Mesodermal cell (in vitro differentiated cells): ENCODE measurements around the gene OTUB1.
"Not testable (repeated sequence)": the region's sequence is repeated elsewhere in the genome, so short reads cannot be mapped to it uniquely, and the experiment has no call there.

Source experiments
- H3K27ac ChIP-seq: 2 replicates; pipeline ENCODE4 v1.7.0; 2013; ENCODE audit warnings: mild to moderate bottlenecking, low read depth, low read length, moderate library complexity; ENCODE audit not compliant: severe bottlenecking
- H3K36me3 ChIP-seq: 2 replicates; pipeline ENCODE4 v1.7.1; 2013; ENCODE audit warnings: mild to moderate bottlenecking, low read length, moderate library complexity; ENCODE audit not compliant: control insufficient read depth, insufficient read depth
- H3K4me1 ChIP-seq: one replicate; pipeline ENCODE4 v1.7.1; 2013; ENCODE audit warnings: mild to moderate bottlenecking, low read length; ENCODE audit not compliant: insufficient read depth, control insufficient read depth, poor library complexity, severe bottlenecking
- H3K4me3 ChIP-seq: 2 replicates; pipeline ENCODE4 v1.7.0; 2013; ENCODE audit warnings: low read length, control low read depth, mild to moderate bottlenecking; ENCODE audit not compliant: insufficient read depth, poor library complexity, severe bottlenecking; ENCODE audit errors: extremely low read depth
- H3K9me3 ChIP-seq: 2 replicates; pipeline ENCODE4 v1.7.1; 2013; ENCODE audit warnings: mild to moderate bottlenecking, low read length, moderate library complexity; ENCODE audit not compliant: control insufficient read depth
- WGBS, 2 experiments: methylation state at CpG; one replicate each; pipeline ENCODE4 v1.1.5; 2013; ENCODE audit warnings: missing lambda C conversion rate in 2 of 2; ENCODE audit not compliant: insufficient coverage in 2 of 2; 5-methylcytosine and 5-hydroxymethylcytosine counted together

OTUB1 gene

DNA sequence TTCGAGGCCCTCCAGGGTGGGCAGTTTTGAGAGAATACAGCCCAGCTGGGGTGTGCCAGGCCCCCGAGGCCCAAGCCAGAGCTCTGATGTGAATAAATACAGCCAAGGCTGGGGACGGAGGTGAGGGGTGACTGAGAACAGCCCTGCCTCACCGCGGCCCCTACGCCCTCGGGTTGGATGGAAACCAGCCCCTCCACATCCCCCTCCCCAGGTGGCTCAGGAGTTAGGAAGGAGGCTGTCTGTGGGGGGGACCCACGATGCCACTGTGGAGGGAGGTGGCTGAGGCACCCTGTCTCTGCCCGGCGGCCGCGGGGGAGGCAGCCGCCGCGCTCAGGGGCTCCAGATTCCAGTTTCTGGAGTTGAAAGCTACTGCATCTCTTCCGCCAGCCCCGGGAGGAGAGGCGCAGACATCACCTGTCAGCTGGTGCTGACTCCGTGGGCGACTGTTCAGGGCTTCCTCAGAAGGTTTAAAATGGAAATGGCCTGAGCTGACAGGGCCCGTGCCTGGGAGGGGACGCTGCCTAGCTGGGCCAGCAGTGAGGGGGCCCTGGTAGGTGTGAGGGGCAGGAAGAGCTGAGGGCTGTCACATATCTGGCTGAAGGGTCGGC is 50.9 kb downstream of the OTUB1 start:
- H3K4me1 ChIP-seq: no peaks in the 10 kb centered on the region
- WGBS, 2 experiments: 22 to 32% methylated on average over 14 to 20 of the region's 23 CpGs
- no peak overlapping the region for H3K27ac ChIP-seq
- no peaks in the 10 kb centered on the region for H3K36me3 ChIP-seq
- H3K4me3 ChIP-seq: no peak overlapping the region
- no peaks in the 10 kb centered on the region for H3K9me3 ChIP-seq

DNA sequence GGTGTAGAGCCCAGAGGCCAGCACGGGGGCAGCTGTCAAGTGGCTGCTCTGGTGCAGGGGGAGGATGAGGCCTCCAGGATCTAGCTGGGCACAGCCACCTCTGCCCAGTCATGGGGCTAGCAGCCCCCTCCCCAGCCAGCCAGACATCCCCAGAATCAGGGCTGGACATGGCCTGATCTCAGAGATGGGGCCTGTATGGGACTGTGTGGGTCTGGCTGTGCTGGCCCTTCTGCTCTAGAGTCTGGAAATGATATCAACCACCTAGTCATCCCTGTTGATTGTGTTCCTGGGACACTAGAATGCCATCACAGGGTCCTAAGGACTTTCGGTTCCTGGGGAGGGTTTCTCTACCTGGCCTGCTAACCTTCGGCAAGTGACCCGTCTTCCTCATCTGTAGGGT is 52.3 kb downstream of the OTUB1 start:
- Histone ChIP-seq H3K36me3 (no peaks in the 10 kb centered on the region), H3K9me3 (no peaks in the 10 kb centered on the region), H3K4me3 (no peak overlapping the region), H3K4me1 (no peaks in the 10 kb centered on the region), H3K27ac (no peak overlapping the region)
- 100% methylated on average over 1 to 2 of the region's 4 CpGs for WGBS, 2 experiments

DNA sequence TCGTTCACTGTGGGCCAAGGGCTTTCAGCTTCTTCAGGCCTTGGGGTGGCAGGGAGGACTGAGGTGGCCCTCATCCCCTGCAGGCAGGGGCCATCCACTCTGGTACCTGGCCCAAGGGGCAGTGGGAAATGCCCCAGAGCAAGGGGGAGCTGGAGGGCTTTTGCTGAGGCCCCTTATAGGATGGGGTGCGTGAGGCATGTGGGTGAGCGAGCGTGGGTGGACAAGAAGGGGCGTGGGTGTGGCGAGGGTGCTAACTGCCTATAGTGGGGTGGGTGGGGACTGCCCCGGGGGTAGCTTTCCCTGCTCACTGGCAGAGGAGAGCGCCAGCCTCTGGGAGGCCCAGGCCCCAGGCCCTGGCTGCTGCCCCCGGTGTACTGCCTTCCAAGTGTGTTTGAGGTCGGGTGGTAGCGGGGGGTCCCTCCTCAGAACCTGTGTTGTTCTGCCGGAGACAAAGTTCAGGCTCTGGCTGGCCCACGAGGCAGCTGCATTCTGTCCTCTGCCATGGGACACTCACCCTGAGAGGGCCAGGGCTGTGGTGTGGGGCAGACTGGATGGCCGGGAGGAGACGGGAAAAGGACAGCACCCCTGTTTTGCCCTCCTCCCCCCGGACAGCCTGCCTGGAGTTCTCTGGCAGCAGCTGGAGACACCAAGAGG is 52.9 kb downstream of the OTUB1 start:
- no peaks in the 10 kb centered on the region for H3K9me3 ChIP-seq
- no peaks in the 10 kb centered on the region for H3K36me3 ChIP-seq
- H3K4me3 ChIP-seq: no peak overlapping the region
- no peaks in the 10 kb centered on the region for H3K4me1 ChIP-seq
- no peak overlapping the region for H3K27ac ChIP-seq
- 82 to 89% methylated on average over 15 to 16 of the region's 16 CpGs for WGBS, 2 experiments

DNA sequence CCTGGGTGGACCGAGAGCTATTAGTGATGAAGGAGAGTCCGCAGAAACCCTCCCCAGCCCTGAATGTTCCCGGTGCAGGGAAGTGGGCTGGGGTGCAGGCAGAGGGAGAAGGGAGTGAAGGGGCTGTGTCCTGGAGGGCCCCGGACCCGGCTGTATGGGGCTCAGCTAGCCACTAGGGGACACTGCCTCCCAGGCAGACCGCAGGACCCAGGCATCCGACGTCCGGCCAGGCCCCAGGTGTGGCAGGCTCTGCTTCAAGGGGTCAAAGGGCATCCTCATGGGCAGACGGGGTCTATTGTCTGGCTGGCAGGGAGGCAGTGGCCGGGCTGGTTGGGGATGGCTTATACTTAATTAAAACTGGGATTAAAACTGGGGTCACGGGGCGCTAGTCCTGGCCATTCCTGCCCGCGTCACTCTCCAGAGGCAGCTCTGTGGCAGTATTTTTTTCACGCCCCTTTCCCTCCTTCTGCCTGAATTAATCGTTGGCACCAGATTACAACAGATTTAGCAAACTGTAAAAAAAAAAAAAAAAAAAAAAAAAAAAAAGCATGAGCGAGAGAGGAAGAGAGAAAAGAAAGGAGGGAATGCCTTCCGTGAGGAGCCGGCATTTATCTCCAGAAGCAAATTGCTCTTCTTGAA is 54.6 kb downstream of the OTUB1 start:
- Histone ChIP-seq H3K4me1 (no peaks in the 10 kb centered on the region), H3K36me3 (no peaks in the 10 kb centered on the region), H3K27ac (no peak overlapping the region), H3K9me3 (no peaks in the 10 kb centered on the region), H3K4me3 (no peak overlapping the region)
- WGBS, 2 experiments: 59 to 61% methylated on average over 10 to 16 of the region's 20 CpGs

DNA sequence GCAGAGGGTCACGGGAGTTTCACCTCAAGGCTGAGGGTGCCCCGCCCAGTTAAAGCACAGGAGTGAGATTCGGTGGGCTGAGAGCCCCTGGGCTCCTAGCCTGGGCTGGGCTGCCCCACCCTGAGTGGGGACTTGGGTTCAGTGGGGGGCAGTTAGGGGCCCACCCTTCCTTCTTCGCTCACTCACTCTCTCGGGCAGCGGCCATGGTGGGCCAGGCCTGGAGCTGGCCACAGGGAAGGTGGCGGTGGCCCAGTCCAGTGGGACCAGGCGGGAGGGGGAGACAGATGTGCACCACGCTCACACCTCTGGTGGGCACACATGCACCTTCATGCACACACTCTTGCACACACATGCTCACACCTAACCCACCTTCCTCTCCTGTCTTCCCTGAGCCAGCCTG is 55.6 kb downstream of the OTUB1 start:
- no peaks in the 10 kb centered on the region for H3K4me1 ChIP-seq
- no peaks in the 10 kb centered on the region for H3K9me3 ChIP-seq
- no peaks in the 10 kb centered on the region for H3K36me3 ChIP-seq
- no peak overlapping the region for H3K27ac ChIP-seq
- no peak overlapping the region for H3K4me3 ChIP-seq
- 94% methylated on average over 6 to 8 of the region's 9 CpGs for WGBS, 2 experiments

DNA sequence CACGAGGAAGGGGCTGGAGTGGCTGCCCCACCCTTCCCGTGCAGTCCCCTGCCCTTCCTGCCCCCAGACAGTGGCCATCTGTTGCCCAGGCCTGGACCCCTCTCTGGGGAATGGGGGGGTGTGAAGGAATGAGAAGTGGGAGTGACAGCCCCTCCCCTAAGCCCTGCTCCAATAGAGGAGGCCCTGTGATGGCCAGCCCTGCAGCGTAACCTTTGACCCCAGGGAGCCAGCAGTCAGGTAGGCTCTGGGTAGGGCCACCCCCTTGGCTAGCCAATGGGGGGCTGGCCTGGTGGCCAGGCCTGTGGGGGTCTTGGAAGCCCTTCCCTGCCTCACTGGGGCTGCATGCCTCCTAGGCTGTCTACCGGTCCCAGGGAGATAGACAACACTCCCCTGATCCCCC is 56.1 kb downstream of the OTUB1 start:
- Histone ChIP-seq H3K36me3 (no peaks in the 10 kb centered on the region), H3K4me1 (no peaks in the 10 kb centered on the region), H3K4me3 (no peak overlapping the region), H3K9me3 (no peaks in the 10 kb centered on the region), H3K27ac (no peak overlapping the region)
- 100% methylated on average over 1 to 2 of the region's 4 CpGs for WGBS, 2 experiments

DNA sequence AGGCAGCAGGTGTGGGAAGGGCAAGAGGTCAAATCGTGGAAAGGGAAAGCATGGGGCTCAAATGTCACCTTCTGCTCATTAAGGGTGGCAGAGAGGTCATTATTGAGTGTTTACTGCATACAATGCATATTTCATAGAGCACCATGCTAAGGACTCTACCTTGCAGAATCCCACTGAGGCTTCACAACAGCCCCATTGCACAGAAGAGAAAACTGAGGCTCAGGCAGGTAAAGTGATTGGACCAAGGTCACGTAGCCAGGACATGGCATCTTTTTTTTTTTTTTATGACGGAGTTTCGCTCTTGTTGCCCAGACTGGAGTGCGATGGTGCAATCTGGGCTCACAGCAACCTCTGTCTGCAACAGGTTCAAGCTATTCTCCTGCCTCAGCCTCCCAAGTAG is 57.3 kb downstream of the OTUB1 start:
- Histone ChIP-seq H3K27ac (no peak overlapping the region), H3K36me3 (no peaks in the 10 kb centered on the region), H3K4me3 (no peak overlapping the region), H3K4me1 (peaks cover 6% of the 10 kb centered on the region), H3K9me3 (no peaks in the 10 kb centered on the region)
- WGBS, 2 experiments: 85 to 100% methylated on average over 4 of the region's 5 CpGs

DNA sequence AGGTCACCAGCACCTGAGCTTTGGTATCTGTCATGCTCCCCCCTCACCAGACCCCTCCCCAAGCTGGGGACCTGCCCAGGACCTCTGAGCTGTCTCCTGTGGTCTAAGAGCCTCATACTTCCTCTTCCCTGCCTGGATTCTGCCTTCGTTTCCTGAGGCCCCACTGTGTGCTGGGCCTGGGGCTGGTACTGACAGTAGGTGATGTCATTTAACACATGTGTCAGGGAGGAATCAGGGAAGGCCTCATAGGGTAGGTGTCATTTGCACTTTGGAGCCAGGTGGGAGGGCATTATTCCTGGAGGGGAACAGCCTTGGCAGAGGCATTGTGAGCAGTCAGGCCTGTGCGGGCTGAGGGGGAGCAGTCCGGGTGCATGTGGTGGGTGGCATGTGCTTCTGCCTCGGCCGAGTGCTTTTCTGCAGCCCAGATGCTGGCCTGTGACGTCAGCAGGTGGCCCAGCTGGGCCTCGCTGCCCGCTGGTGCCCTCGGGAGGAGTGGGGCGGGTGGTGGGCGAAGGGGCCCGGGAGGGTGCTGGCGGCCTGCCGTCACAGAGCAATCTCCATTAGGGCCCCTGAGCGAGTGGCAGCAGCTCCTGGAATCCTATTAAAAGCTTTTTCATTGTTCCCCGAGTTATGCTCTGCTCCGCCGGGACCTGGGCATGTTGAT is 58.6 kb downstream of the OTUB1 start:
- no peaks in the 10 kb centered on the region for H3K36me3 ChIP-seq
- 86 to 93% methylated on average over 17 of the region's 18 CpGs for WGBS, 2 experiments
- no peak overlapping the region for H3K27ac ChIP-seq
- H3K4me1 ChIP-seq: peaks cover 10% of the 10 kb centered on the region
- H3K9me3 ChIP-seq: no peaks in the 10 kb centered on the region
- no peak overlapping the region for H3K4me3 ChIP-seq

DNA sequence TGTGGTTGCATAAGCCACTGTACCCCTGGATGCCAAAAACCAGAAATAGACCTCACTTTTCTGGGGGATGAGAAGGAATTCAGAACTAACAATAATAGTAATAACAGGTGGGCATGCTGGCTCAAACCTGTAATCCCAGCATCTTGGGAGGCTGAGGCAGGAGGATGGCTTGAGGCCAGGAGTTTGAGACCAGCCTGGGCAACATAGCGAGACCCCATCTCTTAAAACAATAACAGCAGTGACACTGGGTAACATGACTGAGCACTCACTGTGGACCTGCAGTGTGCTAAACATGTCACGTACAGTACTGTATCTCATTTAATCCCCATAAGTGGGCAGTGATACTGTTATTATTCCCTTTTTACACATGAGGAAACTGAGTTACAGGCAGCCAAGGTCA is 59.5 kb downstream of the OTUB1 start:
- WGBS, 2 experiments: 91 to 93% methylated on average over 2 of the region's 2 CpGs
- Histone ChIP-seq H3K9me3 (no peaks in the 10 kb centered on the region), H3K4me1 (peaks cover 10% of the 10 kb centered on the region), H3K4me3 (no peak overlapping the region), H3K36me3 (no peaks in the 10 kb centered on the region), H3K27ac (no peak overlapping the region)

DNA sequence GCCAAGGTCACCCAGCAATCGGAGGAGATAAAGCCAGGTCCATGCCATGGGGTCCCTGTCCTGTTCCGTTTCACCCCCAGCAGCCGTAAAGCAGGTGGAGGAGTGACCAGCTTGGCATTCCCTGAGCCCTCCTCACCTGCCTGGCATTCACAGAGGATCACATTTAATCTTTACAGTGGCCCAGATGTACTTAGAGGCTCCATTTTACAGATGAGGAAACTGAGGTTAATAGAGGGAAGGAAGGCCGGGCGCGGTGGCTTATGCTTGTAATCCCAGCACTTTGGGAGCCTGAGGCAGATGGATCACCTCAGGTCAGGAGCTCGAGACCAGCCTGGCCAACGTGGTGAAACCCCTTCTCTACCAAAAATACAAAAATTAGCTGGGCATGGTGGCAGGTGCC is 61.1 kb downstream of the OTUB1 start:
- not testable (repeated sequence) for H3K27ac ChIP-seq, H3K9me3 ChIP-seq, H3K36me3 ChIP-seq, H3K4me3 ChIP-seq
- H3K4me1 ChIP-seq: peaks cover 10% of the 10 kb centered on the region
- 92 to 95% methylated on average over 4 to 6 of the region's 8 CpGs for WGBS, 2 experiments
